ENCODE results near the gene FLACC1. TPM values are rescaled to one million over a fixed set of nuclear protein-coding genes. Genes with fewer than 3 reads are reported as not detected.
"Not testable (repeated sequence)": the region's sequence is repeated elsewhere in the genome, so short reads cannot be mapped to it uniquely, and the experiment has no call there.

FLACC1 gene
- total RNA-seq, 4 donors from 2014 or later: 2.3 to 5.0 (median 3.4) TPM

GRCh38 chr2:201378496-201379397, 21.6 kb upstream of the FLACC1 start:
- intact Hi-C loops (cut with DNase I): no loop called here
- DNase-seq: no peak
- H3K4me3 ChIP-seq (replicated peaks in 1 of 3): no peak overlapping the region
- 92% methylated on average over 5 of the region's 5 CpGs for WGBS, 2 donors
- no peak overlapping the region for H3K27ac ChIP-seq
- no peaks in the 10 kb centered on the region for H3K27me3 ChIP-seq
- TF ChIP-seq, protein P1, sequence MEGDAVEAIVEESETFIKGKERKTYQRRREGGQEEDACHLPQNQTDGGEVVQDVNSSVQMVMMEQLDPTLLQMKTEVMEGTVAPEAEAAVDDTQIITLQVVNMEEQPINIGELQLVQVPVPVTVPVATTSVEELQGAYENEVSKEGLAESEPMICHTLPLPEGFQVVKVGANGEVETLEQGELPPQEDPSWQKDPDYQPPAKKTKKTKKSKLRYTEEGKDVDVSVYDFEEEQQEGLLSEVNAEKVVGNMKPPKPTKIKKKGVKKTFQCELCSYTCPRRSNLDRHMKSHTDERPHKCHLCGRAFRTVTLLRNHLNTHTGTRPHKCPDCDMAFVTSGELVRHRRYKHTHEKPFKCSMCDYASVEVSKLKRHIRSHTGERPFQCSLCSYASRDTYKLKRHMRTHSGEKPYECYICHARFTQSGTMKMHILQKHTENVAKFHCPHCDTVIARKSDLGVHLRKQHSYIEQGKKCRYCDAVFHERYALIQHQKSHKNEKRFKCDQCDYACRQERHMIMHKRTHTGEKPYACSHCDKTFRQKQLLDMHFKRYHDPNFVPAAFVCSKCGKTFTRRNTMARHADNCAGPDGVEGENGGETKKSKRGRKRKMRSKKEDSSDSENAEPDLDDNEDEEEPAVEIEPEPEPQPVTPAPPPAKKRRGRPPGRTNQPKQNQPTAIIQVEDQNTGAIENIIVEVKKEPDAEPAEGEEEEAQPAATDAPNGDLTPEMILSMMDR (IDR thresholded peaks at IDR 0.05): no peak
- H3K36me3 ChIP-seq: peaks cover 17 to 23% of the 10 kb centered on the region in 2 donors
- H3K9me3 ChIP-seq: no peaks in the 10 kb centered on the region
- no peaks in the 10 kb centered on the region for H3K4me1 ChIP-seq

DNA sequence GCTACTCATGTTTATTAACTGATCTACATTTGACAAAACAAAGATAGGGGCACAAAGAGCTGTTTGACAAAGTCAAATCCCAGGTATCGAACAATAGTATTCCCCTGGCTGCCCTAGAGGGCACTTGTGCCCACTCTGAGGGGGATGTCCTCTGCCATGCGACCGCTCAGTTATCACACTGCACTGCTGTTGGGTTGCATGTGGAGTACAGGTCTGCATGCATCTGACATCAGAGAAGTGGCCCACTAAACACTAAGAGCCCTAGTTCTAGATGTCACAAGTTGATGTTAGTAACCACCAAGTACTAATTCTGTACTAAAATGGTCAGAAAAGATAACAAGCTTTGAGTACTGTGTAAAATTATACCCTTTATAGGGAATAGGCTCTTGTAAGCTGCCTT, 20.1 kb upstream of the FLACC1 start:
- H3K9me3 ChIP-seq: no peaks in the 10 kb centered on the region
- DNase-seq: no peak
- 87 to 96% methylated on average over 3 of the region's 3 CpGs for WGBS, 2 donors
- H3K4me3 ChIP-seq (replicated peaks in 1 of 3): no peak overlapping the region
- H3K27me3 ChIP-seq: no peaks in the 10 kb centered on the region
- H3K27ac ChIP-seq: no peak overlapping the region
- intact Hi-C loops (cut with DNase I): no loop called here
- H3K36me3 ChIP-seq: peaks cover 17 to 21% of the 10 kb centered on the region in 2 donors
- H3K4me1 ChIP-seq: no peaks in the 10 kb centered on the region
- TF ChIP-seq POLR2A (IDR thresholded peaks at IDR 0.05): no peak
- TF ChIP-seq, protein P1 (IDR thresholded peaks at IDR 0.05): no peak

DNA sequence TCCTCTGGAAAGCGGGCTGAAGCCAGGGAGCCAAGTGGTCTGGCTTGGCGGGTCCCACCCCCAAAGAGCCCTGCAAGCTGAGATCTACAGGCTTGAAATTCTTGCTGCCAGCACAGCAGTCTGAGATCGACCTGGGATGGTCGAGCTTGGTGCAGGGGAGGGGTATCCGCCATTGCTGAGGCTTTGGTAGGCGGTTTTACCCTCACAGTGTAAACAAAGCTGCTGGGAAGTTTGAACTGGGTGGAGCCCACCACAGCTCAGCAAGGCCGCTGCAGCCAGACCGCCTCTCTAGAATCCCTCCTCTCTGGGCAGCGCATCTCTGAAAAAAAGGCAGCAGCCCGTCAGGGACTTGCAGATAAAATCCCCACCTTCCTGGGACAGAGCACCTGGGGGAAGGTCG, 12.6 kb upstream of the FLACC1 start:
- no peak for TF ChIP-seq POLR2A (IDR thresholded peaks at IDR 0.05)
- TF ChIP-seq, protein P1 (IDR thresholded peaks at IDR 0.05): no peak
- Histone ChIP-seq H3K9me3 (no peaks in the 10 kb centered on the region), H3K4me1 (peaks cover 0 to 4% of the 10 kb centered on the region in 2 donors), H3K27ac (no peak overlapping the region), H3K4me3 (replicated peaks in 1 of 3) (no peak overlapping the region), H3K27me3 (no peaks in the 10 kb centered on the region), H3K36me3 (peaks cover 0 to 2% of the 10 kb centered on the region in 2 donors)
- 88 to 100% methylated on average over 4 to 11 of the region's 11 CpGs for WGBS, 2 donors
- no peak for DNase-seq
- intact Hi-C loops (cut with DNase I): no loop called here

DNA sequence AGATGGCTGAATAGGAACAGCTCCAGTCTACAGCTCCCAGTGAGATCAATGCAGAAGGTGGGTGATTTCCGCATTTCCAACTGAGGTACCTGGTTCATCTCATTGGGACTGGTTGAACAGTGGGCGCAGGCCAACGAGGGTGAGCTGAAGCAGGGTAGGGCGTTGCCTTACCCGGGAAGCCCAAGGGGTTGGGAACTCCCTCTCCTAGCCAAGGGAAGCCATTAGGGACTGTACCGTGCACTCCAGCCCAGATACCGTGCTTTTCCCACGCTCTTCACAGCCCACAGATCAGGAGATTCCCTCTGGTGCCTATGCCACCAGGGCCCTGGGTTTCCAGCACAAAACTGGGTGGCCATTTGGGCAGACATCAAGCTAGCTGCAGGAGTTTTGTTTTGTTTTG, 12.2 kb upstream of the FLACC1 start:
- H3K27ac ChIP-seq; H3K27me3 ChIP-seq; DNase-seq; H3K36me3 ChIP-seq; H3K4me3 ChIP-seq (replicated peaks in 1 of 3); H3K4me1 ChIP-seq; intact Hi-C loops (cut with DNase I); H3K9me3 ChIP-seq: not testable (repeated sequence)
- 97 to 98% methylated on average over 8 of the region's 8 CpGs for WGBS, 2 donors

DNA sequence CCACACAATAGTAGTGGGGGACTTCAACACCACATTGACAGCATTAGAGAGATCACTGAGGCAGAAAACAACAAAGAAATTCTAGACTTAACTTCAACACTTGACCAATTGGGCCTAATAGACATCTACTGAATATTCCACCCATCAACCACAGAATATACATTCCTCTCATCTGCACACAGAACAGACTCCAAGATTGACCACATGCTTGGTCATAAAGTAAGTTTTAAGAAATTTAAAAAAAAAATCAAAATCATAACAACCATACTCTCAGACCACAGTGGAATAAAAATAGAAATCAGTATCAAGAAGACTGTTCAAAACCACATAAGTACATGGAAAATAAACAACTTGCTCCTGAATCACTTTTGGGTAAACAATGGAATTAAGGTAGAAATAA, 9.0 kb upstream of the FLACC1 start:
- Histone ChIP-seq H3K27ac (peak overlapping the region in 1 of 3 donors; percentile 11), H3K9me3 (no peaks in the 10 kb centered on the region), H3K4me3 (replicated peaks in 1 of 3) (no peak overlapping the region), H3K36me3 (peaks cover 0 to 2% of the 10 kb centered on the region in 2 donors), H3K27me3 (no peaks in the 10 kb centered on the region), H3K4me1 (peaks cover 0 to 4% of the 10 kb centered on the region in 2 donors)
- no peak for TF ChIP-seq POLR2A (IDR thresholded peaks at IDR 0.05)
- TF ChIP-seq, protein P1 (IDR thresholded peaks at IDR 0.05): no peak
- no peak for DNase-seq
- intact Hi-C loops (cut with DNase I): no loop called here
